ENCODE results near the gene NUDCD2. TPM values are rescaled to one million over a fixed set of nuclear protein-coding genes. Genes with fewer than 3 reads are reported as not detected.

Gene NUDCD2
- total RNA-seq, 1 experiment from 2014 or later: 56.8 TPM

DNA sequence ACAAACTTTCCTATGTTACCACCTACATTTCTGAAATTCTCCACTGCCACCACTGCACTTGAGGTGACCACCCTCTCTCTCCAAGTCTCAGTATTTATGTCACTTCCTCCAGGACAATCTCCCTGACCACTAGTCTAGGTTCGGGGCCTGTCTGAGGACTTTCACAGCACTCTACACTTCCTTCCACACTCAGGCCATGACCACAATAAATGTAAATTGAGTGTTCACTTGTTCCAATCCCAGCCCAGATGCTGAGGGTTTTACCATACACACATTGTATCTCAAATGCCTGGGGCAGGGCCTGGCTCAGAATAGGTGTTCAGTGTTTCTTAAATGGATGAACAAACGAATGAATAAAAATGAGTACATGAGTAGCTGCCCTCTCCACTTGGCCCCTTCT, 49.4 kb downstream of the NUDCD2 start:
- Histone ChIP-seq H3K36me3 (ENCODE audit: control insufficient read depth in 1 of 2, insufficient read depth in 2 of 2, low read length in 2 of 2) (no peaks in the 10 kb centered on the region), H3K4me3 (replicated peaks in 1 of 2; ENCODE audit: low read depth in 1 of 2, low read length in 2 of 2) (no peak overlapping the region), H3K9ac (ENCODE audit: low read length) (no peak overlapping the region), H4K20me1 (ENCODE audit: insufficient read depth) (no peaks in the 10 kb centered on the region), H3K27me3 (ENCODE audit: insufficient read depth, low read length) (0 out of 2 replicates have a peak, but pooled peaks cover 3% of the 10 kb centered on the region), H3K79me2 (ENCODE audit: insufficient read depth, low read length) (no peaks in the 10 kb centered on the region), H3K4me2 (ENCODE audit: low read length) (no peak overlapping the region), H3K27ac (ENCODE audit: low read depth, low read length) (no peak overlapping the region), H2AFZ (ENCODE audit: low read depth, low read length, poor library complexity, severe bottlenecking) (no peak overlapping the region), H3K4me1 (ENCODE audit: control insufficient read depth in 1 of 2, insufficient read depth in 2 of 2, low read length in 2 of 2) (no peaks in the 10 kb centered on the region), H3K9me3 (ENCODE audit: control insufficient read depth in 1 of 2, insufficient read depth in 1 of 2, low read depth in 1 of 2, low read length in 2 of 2) (no peaks in the 10 kb centered on the region), H3K9me2 (ENCODE audit: insufficient read depth) (no peaks in the 10 kb centered on the region)
- intact Hi-C loops (cut with micrococcal nuclease): no loop called here
- POLR2A ChIA-PET: no interaction called here
- BruUV-seq (replicated peaks): no TSS peak
- no peak for DNase-seq (ENCODE audit: low read depth, low spot score)
- RAD21 ChIA-PET (ENCODE audit: low non-redundant PET in 1 of 2, low total read pairs in 2 of 2, uncharacterized antibody in 2 of 2, unreplicated experiment in 2 of 2): no interaction called here
- CTCF ChIA-PET: interaction anchor here (2.6 kb wide), 1 partner anchor 104 kb away, joined by 22 read pairs; no protein-coding TSS in a partner anchor
- no peak for ATAC-seq
- TF ChIP-seq TCF7L2 (IDR thresholded peaks at IDR 0.05; ENCODE audit: borderline replicate concordance, extremely low read depth, insufficient read depth, insufficient read length) (no peak), SRF (IDR thresholded peaks at IDR 0.05; ENCODE audit: low read depth) (no peak), EGR1 (IDR thresholded peaks at IDR 0.05; ENCODE audit: low read depth) (no peak), EZH2 (IDR thresholded peaks at IDR 0.05) (no peak), ZNF274 (IDR thresholded peaks at IDR 0.05; ENCODE audit: low read depth, low read length) (no peak), ELF1 (IDR thresholded peaks at IDR 0.05; ENCODE audit: borderline replicate concordance, low read depth) (no peak), ZFX (IDR thresholded peaks at IDR 0.05) (no peak), EZH2phosphoT487 (IDR thresholded peaks at IDR 0.05; ENCODE audit: borderline replicate concordance) (no peak), FOSL1 (IDR thresholded peaks at IDR 0.05; ENCODE audit: low read depth) (no peak), POLR2A (IDR thresholded peaks at IDR 0.05; ENCODE audit: borderline replicate concordance, extremely low read depth, insufficient read depth, insufficient read length) (no peak), JUND (IDR thresholded peaks at IDR 0.05) (no peak), POLR2AphosphoS5 (IDR thresholded peaks at IDR 0.05; ENCODE audit: low read depth, low read length) (no peak), RAD21 (IDR thresholded peaks at IDR 0.05; ENCODE audit: low read depth) (no peak), SIN3A (IDR thresholded peaks at IDR 0.05; ENCODE audit: low read depth) (no peak)
- TF ChIP-seq, protein P1, sequence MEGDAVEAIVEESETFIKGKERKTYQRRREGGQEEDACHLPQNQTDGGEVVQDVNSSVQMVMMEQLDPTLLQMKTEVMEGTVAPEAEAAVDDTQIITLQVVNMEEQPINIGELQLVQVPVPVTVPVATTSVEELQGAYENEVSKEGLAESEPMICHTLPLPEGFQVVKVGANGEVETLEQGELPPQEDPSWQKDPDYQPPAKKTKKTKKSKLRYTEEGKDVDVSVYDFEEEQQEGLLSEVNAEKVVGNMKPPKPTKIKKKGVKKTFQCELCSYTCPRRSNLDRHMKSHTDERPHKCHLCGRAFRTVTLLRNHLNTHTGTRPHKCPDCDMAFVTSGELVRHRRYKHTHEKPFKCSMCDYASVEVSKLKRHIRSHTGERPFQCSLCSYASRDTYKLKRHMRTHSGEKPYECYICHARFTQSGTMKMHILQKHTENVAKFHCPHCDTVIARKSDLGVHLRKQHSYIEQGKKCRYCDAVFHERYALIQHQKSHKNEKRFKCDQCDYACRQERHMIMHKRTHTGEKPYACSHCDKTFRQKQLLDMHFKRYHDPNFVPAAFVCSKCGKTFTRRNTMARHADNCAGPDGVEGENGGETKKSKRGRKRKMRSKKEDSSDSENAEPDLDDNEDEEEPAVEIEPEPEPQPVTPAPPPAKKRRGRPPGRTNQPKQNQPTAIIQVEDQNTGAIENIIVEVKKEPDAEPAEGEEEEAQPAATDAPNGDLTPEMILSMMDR (IDR thresholded peaks at IDR 0.05 in 2 of 3, conservative IDR thresholded peaks at IDR 0.05 in 1 of 3; ENCODE audit: borderline replicate concordance in 1 of 3, insufficient read depth in 1 of 3, low read depth in 2 of 3, low read length in 2 of 3): no peak
- TF ChIP-seq, protein P2, sequence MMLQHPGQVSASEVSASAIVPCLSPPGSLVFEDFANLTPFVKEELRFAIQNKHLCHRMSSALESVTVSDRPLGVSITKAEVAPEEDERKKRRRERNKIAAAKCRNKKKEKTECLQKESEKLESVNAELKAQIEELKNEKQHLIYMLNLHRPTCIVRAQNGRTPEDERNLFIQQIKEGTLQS (IDR thresholded peaks at IDR 0.05): no peak
- TF ChIP-seq, protein P3, sequence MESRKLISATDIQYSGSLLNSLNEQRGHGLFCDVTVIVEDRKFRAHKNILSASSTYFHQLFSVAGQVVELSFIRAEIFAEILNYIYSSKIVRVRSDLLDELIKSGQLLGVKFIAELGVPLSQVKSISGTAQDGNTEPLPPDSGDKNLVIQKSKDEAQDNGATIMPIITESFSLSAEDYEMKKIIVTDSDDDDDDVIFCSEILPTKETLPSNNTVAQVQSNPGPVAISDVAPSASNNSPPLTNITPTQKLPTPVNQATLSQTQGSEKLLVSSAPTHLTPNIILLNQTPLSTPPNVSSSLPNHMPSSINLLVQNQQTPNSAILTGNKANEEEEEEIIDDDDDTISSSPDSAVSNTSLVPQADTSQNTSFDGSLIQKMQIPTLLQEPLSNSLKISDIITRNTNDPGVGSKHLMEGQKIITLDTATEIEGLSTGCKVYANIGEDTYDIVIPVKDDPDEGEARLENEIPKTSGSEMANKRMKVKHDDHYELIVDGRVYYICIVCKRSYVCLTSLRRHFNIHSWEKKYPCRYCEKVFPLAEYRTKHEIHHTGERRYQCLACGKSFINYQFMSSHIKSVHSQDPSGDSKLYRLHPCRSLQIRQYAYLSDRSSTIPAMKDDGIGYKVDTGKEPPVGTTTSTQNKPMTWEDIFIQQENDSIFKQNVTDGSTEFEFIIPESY (IDR thresholded peaks at IDR 0.05; ENCODE audit: extremely low read depth, insufficient replicate concordance, low read length): no peak
- TF ChIP-seq, protein P4, sequence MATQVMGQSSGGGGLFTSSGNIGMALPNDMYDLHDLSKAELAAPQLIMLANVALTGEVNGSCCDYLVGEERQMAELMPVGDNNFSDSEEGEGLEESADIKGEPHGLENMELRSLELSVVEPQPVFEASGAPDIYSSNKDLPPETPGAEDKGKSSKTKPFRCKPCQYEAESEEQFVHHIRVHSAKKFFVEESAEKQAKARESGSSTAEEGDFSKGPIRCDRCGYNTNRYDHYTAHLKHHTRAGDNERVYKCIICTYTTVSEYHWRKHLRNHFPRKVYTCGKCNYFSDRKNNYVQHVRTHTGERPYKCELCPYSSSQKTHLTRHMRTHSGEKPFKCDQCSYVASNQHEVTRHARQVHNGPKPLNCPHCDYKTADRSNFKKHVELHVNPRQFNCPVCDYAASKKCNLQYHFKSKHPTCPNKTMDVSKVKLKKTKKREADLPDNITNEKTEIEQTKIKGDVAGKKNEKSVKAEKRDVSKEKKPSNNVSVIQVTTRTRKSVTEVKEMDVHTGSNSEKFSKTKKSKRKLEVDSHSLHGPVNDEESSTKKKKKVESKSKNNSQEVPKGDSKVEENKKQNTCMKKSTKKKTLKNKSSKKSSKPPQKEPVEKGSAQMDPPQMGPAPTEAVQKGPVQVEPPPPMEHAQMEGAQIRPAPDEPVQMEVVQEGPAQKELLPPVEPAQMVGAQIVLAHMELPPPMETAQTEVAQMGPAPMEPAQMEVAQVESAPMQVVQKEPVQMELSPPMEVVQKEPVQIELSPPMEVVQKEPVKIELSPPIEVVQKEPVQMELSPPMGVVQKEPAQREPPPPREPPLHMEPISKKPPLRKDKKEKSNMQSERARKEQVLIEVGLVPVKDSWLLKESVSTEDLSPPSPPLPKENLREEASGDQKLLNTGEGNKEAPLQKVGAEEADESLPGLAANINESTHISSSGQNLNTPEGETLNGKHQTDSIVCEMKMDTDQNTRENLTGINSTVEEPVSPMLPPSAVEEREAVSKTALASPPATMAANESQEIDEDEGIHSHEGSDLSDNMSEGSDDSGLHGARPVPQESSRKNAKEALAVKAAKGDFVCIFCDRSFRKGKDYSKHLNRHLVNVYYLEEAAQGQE (IDR thresholded peaks at IDR 0.05; ENCODE audit: low read depth): no peak
- TF ChIP-seq, protein P5, sequence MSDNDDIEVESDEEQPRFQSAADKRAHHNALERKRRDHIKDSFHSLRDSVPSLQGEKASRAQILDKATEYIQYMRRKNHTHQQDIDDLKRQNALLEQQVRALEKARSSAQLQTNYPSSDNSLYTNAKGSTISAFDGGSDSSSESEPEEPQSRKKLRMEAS (IDR thresholded peaks at IDR 0.05): no peak

Data from HCT116 (cell line).